Measurements from ENCODE around the gene FOXP1.

The FOXP1 gene

DNA sequence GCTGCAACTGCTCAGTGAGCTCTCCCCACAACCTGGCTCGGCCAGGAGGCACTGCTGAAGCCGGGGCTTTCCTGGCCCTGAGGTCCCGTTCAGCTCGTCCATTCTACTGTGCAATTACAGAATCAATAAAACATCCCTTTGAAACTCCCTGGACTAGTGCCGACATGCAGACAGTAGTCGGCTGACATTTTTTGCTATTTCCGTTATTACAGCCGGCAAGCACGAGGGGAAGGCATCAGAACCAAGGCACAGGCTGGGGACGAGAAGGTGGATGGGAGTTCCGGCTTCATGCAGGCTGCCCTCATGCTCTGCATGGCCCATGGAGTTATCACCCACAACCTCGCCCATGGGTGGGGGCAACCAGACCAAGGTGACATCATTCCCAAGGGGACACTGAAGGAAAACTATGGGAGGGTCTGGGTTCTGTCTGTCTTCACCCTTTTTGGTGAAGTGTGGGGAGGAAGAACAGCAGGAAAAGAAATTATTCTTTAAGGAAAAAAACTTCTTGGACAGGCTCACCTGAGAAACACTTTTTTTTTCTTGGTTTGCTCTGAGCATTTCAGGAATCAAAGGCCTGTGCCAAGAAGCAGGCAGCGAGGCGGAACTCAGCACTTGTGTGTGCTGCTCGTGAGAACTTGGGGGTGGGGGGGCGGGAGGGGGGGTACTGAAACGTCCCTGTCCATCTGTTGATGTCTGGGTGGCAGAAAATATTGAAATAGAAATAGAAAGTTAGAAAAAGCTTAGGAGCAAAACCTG is 154.5 kb downstream of the FOXP1 start:
- DNase-seq (ENCODE audit: low read depth), result peak; percentile 28

DNA sequence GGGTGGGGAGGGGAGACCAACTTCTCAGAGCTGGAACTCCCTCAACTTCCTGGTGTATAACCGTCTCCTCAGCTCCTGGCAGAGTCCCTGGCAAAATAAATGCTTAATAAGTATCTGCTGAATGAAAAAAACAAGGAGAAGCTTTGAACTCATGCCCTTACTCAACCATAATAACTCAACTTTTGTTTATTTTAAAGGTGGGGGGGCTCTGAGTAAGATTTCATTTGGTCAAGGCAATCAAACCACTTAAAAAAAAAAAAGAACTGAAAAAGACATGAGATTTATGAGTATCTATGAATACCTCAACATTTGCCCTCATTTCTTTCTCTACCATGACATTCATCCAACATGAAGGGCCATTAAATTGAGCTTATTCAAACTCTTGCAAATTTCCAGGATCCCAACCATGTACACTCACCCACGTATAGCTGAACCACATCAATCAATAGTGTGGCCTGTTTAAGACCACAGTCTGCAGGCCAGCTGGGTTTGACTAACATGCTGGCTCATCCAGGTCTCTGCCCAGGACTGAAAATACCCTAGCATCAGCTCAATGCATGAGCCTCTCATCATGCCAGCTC is 157.9 kb downstream of the FOXP1 start:
- DNase-seq (ENCODE audit: low read depth), result peak; percentile 52

DNA sequence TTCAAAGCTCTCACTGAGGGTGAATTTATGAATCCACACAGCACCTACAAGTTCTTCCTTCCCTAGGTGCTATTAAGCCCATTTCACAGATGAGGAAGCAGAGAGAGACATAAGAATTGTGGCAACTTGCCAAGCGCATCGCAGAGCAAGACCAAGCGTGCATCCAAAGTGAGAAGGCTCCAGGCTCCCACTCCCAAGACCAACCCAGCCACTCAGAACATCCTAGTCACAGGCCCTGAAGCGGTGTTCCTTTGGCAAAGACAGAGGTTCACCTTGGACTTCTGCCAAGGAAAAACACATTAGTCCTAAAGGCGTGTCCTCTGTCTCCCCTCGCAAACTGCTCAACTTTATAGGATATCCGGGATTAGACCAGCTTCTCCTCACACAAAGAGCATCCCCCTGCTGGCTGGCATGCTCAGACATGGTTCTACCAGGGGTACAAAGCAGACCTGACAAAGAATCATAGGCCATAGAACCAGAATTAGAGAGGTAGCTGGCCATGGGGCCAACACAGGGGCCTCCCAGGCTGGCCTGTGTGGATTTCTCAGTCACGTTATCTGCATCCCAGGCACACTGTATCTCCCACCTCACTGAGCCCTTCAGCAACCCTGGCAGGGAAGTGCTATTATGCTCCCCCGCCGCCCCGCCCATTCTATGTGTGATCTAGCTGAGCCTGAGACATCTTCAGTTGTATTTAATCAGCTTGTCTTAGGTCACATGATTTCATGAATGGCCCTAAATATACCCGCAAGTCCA is 160.2 kb downstream of the FOXP1 start:
- no peak for DNase-seq (ENCODE audit: low read depth)

DNA sequence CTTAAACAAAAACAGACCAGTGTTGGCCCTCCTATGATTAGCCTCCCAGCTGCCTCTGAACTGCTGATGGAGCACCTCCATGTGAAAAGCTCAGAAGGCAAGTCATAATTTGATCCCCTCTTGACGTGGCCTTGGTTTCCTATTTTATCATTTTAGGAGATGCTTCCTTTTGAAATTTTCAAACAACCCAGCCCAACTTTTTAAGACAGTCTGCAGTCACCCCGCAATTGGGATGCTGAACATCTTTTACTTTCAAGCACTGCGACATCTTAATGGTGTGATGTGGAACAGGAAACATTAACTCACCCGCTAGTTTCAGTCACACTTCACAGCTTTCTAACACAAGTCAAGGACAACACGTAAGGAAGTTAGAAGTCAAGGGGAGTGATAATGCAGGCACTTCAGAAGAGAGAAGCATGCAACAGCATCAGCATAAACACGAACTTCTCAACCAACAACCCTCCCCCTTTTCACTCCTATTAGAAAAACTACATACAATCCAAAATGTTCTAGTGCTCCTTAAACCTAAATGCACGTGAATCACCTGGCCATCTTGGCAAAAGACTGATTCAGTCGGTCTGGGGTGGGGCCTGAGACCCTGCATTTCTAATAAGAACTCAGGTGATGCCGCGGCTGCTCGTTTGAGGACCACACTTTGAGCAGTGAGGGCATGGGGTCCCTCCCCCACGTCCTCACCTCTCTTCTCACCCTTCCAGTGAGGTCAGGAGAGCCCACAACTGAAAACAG is 161.5 kb downstream of the FOXP1 start:
- DNase-seq (ENCODE audit: low read depth), result no peak

GRCh38 chr3:71421475-71421819 is 162.1 kb downstream of the FOXP1 start:
- no peak for DNase-seq (ENCODE audit: low read depth)

DNA sequence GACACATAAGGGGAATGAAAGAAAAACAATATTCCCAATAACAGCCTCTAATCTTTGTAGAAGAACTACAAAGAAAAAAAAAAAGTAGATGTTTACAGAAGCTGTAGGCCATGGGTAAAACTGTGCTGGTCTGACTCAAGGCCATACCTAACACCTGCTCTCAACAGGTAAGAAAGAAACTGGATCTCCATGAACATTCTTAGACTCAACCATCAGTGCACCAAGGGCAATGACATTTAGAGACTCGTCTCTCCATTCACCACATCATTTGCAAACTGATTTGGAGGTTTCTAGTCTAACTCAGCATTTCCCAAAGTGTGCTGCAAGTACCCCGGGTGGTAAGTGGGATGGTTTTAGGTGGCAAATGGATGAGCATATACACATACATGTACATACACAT is 164.2 kb downstream of the FOXP1 start:
- DNase-seq (ENCODE audit: low read depth), result no peak

DNA sequence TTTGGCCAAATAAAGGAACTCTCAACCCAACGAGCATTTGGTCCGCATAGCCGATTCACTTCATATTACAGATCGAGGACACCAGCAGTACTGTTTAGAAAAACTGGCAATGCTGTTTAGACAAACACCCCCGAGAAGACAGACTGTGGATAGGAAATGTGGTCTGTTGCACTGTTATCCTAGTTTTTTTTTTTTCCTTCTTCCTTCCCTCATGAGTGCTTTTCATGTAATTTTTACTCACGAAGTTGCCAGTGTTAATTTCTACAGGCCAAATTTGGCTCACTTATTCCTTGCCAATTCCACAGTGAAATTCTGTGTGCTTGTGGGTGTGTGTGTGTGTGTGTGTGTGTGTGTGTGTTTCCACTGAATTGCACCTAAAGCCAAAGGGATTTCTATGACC is 165.7 kb downstream of the FOXP1 start:
- no peak for DNase-seq (ENCODE audit: low read depth)

DNA sequence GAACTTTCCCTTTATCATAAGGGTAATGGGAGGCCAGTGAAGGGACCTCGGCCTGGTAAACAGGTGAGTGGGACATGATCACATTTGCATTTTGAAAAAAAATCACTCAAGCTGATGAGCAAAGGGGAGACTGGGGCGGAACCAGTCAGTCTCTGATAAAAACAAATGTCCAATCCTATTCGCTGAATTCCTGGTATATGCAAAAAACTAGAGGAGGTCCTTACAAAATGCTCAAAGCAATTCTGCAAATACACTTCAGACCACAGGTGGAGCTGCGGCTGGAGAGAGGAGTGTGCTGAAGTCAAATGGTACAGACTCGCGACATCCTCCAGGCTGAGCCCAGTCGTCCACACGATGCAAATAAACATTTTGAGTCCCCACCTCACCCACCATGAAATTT is 166.7 kb downstream of the FOXP1 start:
- no peak for DNase-seq (ENCODE audit: low read depth)

DNA sequence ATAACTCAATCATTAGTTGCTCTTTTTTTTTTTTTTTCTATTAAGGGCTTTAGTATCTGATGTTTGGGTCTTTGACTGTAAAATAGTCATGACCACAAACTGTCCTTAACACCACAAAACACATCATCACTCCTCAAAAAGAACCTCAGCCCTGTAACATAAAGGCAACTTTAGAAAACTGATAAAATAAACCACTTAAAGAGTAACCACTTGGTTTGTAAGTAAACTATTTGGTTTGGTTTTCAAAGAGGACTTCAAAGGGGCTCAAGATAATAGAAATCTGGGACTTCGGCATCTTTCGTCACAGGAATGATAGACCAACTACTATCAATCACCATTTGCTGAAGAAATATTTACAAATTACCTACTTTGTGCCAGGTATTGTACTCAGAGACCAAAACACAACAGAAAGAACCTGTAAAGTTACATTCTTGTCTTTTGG is 167.8 kb downstream of the FOXP1 start:
- DNase-seq (ENCODE audit: low read depth), result no peak

GRCh38 chr3:71414189-71414927 is 169.2 kb downstream of the FOXP1 start:
- no peak for DNase-seq (ENCODE audit: low read depth)

DNA sequence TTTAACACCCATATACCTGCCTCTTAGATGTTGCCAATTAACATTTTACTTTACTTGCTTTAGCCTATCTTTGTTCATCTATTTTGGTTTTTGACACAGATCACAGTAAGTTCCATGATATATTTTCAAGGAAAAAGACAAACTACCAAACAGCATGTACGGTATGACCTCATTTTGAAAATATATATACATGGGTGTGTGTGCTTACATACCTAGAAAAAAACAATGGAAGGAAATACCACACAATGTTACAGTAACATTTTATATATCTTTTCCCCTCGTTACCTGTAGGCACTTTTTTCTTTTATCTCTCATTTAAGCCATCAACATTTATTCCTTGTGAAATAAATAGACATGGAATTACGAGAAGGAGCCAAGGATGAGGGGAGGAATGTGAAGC is 170.0 kb downstream of the FOXP1 start:
- DNase-seq (ENCODE audit: low read depth), result no peak

- no peak for DNase-seq (ENCODE audit: low read depth)
Measured at GRCh38 chr3:71409352-71409751, 174.2 kb downstream of the FOXP1 start.

DNA sequence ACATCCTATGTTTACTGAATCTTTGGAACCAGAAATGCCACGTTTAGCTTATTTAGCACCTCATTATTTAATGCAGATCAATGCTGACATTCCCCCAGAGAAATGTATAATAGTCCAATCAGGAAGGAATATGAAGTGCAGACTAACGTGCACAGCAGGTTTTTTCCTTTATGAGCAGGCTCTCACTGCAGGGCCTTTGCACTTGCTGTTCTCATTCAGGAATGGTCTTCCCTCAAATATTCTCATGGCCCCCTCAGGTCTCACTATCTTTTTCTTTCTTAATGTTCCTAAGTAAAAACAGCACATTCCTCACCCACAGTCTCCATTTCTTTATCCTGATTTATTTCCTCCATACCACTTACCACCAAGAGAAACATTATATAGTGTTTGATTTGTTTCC is 174.6 kb downstream of the FOXP1 start:
- no peak for DNase-seq (ENCODE audit: low read depth)

DNA sequence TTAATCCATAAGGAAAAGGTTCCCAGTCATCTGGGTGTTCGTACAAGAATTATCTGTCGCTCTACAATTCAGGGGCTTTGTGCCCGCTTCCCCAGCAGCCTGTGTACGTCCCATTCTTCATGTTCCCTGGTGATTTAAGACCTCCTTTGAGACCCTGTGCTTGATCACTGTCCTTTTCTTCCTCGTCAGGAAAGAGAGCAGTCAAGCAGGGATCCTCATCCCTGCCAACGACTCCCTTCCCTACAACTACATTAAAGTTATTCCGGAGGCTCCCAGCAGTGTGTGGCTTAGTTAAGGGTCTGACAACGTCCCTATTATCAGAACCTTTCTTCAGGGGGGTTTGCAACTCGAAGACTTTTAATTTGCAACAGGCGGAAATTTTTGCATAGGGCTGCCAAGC is 175.7 kb downstream of the FOXP1 start:
- no peak for DNase-seq (ENCODE audit: low read depth)

DNA sequence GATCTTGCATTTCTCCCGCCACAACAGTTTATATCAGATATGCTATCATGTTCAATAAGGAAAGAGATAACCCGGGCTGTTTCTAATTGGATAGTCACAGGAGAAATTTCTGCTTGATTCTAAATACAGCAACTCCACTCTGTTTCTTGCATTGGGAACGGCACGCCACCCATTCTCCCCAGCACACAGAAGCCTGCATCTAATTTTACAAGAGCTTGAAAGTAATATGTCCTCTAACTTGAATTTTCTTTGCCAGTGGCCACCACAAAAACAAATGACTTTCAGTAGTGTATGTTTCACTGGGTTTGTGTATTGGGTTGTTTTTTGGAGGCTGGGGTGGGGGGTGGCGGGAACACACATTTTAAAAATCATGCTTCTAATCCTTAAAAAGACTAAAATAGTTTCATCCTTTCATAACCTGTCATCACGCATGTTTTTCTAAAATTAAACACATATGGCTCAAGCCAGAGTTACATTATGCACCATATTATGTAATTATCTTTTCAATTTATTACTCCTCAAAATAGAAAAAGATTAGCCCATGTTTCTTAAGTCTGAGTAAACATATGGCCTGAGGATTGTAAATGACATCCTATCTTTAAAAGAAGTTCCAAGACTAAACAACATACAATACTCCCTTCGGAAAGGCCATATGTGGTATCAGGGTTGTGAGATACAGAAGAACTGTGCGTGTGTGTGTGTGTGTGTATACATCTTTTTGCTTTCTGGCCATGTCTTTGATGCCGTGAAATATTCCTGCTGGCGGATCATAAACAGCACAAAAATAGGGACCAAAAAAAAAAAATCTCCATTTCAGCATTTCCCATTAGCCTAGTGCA is 176.3 kb downstream of the FOXP1 start:
- no peak for DNase-seq (ENCODE audit: low read depth)

DNA sequence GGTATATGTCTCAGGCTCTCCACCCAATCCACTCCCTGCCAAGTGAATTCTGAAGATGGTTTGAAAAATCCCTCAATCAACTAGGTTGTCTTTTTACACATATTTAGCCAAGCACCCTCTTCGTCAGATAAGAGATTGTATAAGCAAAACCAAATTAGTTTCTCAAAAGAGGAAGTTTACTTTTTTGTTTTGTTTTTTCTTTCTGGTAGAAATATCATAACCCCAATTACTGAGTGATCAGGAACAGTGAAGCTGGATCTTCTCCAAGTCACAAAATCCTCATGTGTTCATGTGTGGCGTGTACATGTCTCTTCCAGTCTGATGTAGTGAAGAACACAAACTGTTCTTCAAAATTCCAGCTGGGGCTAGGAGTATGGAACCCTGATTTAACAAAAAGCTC is 180.6 kb downstream of the FOXP1 start:
- DNase-seq (ENCODE audit: low read depth), result no peak

DNA sequence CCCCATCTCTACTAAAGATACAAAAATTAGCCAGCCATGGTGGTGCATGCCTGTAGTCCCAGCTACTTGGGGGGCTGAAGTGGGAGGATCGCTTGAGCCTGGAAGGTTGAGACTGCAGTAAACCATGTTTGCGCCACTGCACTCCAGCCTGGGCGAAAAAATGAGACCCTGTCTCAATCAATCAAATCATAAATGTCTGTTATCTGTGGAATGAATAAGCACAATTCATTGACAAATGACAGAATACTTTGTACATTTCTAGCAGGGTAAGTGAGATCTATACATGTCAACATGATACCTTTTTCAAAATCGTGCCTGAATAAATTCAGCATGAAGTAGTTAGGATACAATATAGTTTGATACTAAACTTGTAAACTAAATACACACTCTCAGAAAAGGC is 181.2 kb downstream of the FOXP1 start:
- no peak for DNase-seq (ENCODE audit: low read depth)

GRCh38 chr3:71401695-71402231 is 181.8 kb downstream of the FOXP1 start:
- DNase-seq (ENCODE audit: low read depth), result no peak

GRCh38 chr3:71400986-71401451 is 182.5 kb downstream of the FOXP1 start:
- DNase-seq (ENCODE audit: low read depth), result no peak

DNA sequence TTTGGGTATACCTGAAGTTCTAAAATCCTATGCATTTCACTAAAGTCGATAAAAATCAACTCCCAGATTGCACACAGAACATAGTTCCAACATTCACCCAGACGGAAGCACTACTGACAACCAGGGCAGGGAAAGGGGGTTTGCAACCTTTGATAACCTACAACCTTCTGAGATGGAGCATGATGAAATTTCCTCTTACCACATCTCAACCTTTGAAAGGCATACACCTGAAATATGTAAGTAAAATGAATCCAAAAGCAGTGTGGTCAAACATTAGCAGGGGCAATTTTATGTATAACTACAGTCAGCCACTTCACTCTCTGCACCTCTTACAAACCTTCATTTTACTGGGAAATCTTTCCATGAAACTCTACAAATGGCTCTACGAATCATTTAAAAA is 184.1 kb downstream of the FOXP1 start:
- no peak for DNase-seq (ENCODE audit: low read depth)

Measured in non-pigmented ciliary epithelial cell (primary cell).